HepG2 (cell line): ENCODE measurements around the gene CD300LB. TPM values are rescaled to one million over a fixed set of nuclear protein-coding genes. Genes with fewer than 3 reads are reported as not detected.

Experiments used
- ATAC-seq: fragments of 200-7000 bp; cut with Tn5 transposase; 3 replicates; pipeline ENCODE4 v1.9.1; 2020; ENCODE audit warnings: mild to moderate bottlenecking, moderate library complexity
- BruUV-seq: library from RNA; stranded (reverse); fragments of 400-500 nt; replicated peaks from 2 replicates; lab custom pipeline; 2021; lab: Mats Ljungman, UMichigan
- CTCF ChIA-PET: fragments of 300-600 bp; formaldehyde crosslinking; extraction: SDS; loops from one replicate; lab custom pipeline; 2021; ENCODE audit warnings: low total read pairs, inconsistent platforms, low intra/inter-chr PET ratio; lab: Yijun Ruan, JAX
- POLR2A ChIA-PET: fragments of 350-600 bp; sonication (Branson Sonifier 250); formaldehyde crosslinking; loops from one replicate; lab custom pipeline; 2020; ENCODE audit warnings: antibody characterized with exemption, inconsistent platforms; lab: Yijun Ruan, JAX
- DNase-seq: peaks from one replicate; pipeline ENCODE4 v3.0.0-alpha.2; 2015; ENCODE audit warnings: low spot score
- FAIRE-seq: peaks from 3 replicates; lab custom pipeline; 2011; peaks lifted over from hg19 to GRCh38; lab: Jason Lieb, UNC
- H2AFZ ChIP-seq: one replicate; pipeline ENCODE4 v1.6.1; 2011; ENCODE audit warnings: low read length, inconsistent platforms
- H3K27ac ChIP-seq: fragments of 300-600 bp; 3 replicates; pipeline ENCODE4 v1.8.0; 2011; ENCODE audit warnings: mixed run types, mild to moderate bottlenecking, mixed read lengths, low read length, inconsistent platforms; ENCODE audit not compliant: insufficient read depth; ENCODE audit errors: extremely low read length
- H3K27me3 ChIP-seq, 2 experiments: fragments of 200-600 bp in 1 of 2; 2 replicates in 1 of 2; 3 replicates in 1 of 2; pipeline versions ENCODE4 v1.6.0 to v1.8.0; 2011; ENCODE audit warnings: low read length in 2 of 2, mild to moderate bottlenecking in 2 of 2, moderate library complexity in 2 of 2, inconsistent platforms in 1 of 2; ENCODE audit not compliant: insufficient read depth in 2 of 2, control insufficient read depth in 1 of 2
- H3K36me3 ChIP-seq, 2 experiments: fragments of 200-600 bp in 1 of 2; replicated peaks in 1 of 2; 2 replicates in 1 of 2; 3 replicates in 1 of 2; pipeline versions ENCODE4 v1.5.1 to v1.8.0; 2011; ENCODE audit warnings: low read length in 2 of 2, inconsistent platforms in 1 of 2; ENCODE audit not compliant: insufficient read depth in 2 of 2, control insufficient read depth in 1 of 2
- H3K4me1 ChIP-seq: 2 replicates; pipeline ENCODE4 v1.5.1; 2012; ENCODE audit warnings: low read length, inconsistent platforms; ENCODE audit not compliant: insufficient read depth
- H3K4me2 ChIP-seq: 2 replicates; pipeline ENCODE4 v1.6.0; 2011; ENCODE audit warnings: low read depth, low read length, inconsistent platforms
- H3K4me3 ChIP-seq, 3 experiments: fragments of 200-600 bp in 1 of 3; sonication (generic), shearing (Covaris generic) in 1 of 3; replicated peaks in 1 of 3; 2 replicates each; pipeline ENCODE4 v1.5.1; 2011 to 2016; ENCODE audit warnings: low read length in 3 of 3, inconsistent platforms in 2 of 3, low read depth in 2 of 3, mild to moderate bottlenecking in 2 of 3, control low read depth in 1 of 3, mixed read lengths in 1 of 3; ENCODE audit not compliant: insufficient read depth in 1 of 3
- H3K79me2 ChIP-seq: one replicate; pipeline ENCODE4 v1.6.1; 2011; ENCODE audit warnings: low read length, inconsistent platforms; ENCODE audit not compliant: insufficient read depth
- H3K9ac ChIP-seq: 2 replicates; pipeline ENCODE4 v1.6.0; 2011; ENCODE audit warnings: mild to moderate bottlenecking, low read depth, low read length, inconsistent platforms; ENCODE audit not compliant: insufficient read depth
- H3K9me3 ChIP-seq: 2 replicates; pipeline ENCODE4 v1.5.1; 2012; ENCODE audit warnings: mild to moderate bottlenecking, low read length
- H4K20me1 ChIP-seq: 2 replicates; pipeline ENCODE4 v1.6.0; 2011; ENCODE audit warnings: inconsistent platforms, mild to moderate bottlenecking, low read length, moderate library complexity; ENCODE audit not compliant: insufficient read depth
- IKZF5 ChIP-seq: IDR thresholded peaks from 2 replicates; pipeline ENCODE4 v1.6.1; 2018; ENCODE audit warnings: missing genetic modification reagents, mild to moderate bottlenecking, missing compliant biosample characterization
- MIER2 ChIP-seq: IDR thresholded peaks from 2 replicates; pipeline ENCODE4 v1.6.1; 2016; ENCODE audit warnings: missing biosample characterization, missing genetic modification reagents
- NR2F6 ChIP-seq, 2 experiments: IDR thresholded peaks; 2 replicates each; pipeline ENCODE4 v1.6.1; 2016; ENCODE audit warnings: antibody characterized with exemption in 1 of 2, mild to moderate bottlenecking in 1 of 2
- SMAD9 ChIP-seq: sonication (generic); formaldehyde crosslinking; IDR thresholded peaks from 2 replicates; pipeline ENCODE4 v1.5.1; 2020; ENCODE audit warnings: mild to moderate bottlenecking, missing genetic modification reagents
- ZBTB1 ChIP-seq: sonication (generic); formaldehyde crosslinking; IDR thresholded peaks from 2 replicates; pipeline ENCODE4 v1.4.0; 2020; ENCODE audit warnings: missing genetic modification reagents, borderline replicate concordance
- ZFP36L2 ChIP-seq: sonication (generic); formaldehyde crosslinking; IDR thresholded peaks from 2 replicates; pipeline ENCODE4 v1.4.0; 2020; ENCODE audit warnings: missing genetic modification reagents
- ZNF124 ChIP-seq: sonication (generic); formaldehyde crosslinking; IDR thresholded peaks from 2 replicates; pipeline ENCODE4 v1.4.0; 2020; ENCODE audit warnings: missing genetic modification reagents
- ZNF251 ChIP-seq: sonication (generic); formaldehyde crosslinking; IDR thresholded peaks from 2 replicates; pipeline ENCODE4 v1.9.0; 2021; ENCODE audit warnings: mild to moderate bottlenecking, missing genetic modification reagents
- WGBS: methylation state at CpG from one replicate; pipeline ENCODE4 v1.1.6; 2017; ENCODE audit warnings: low lambda C conversion rate; 5-methylcytosine and 5-hydroxymethylcytosine counted together
- in situ Hi-C: cut with HindIII; loops from 2 replicates; pipeline ENCODE4 v1.10.0; 2017; ENCODE audit warnings: low pct_unique_long_range_greater_than_20kb; ENCODE audit not compliant: extremely low pct_ligation_motif_present
- intact Hi-C: fragments of 100-400 bp; cut with micrococcal nuclease; formaldehyde crosslinking; loops from one replicate; pipeline ENCODE4 v1.10.0; 2022; ENCODE audit not compliant: unreplicated experiment
- polyA plus RNA-seq, 8 experiments: library from polyadenylated mRNA; depleted of rRNA in 3 of 8; stranded (reverse) in 7 of 8; unstranded in 1 of 8; fragments of >200 nt; fragmentation: Illumina TruSeq in 4 of 8; extraction: Trizol in 4 of 8; gene quantifications; 2 replicates each; pipeline versions ENCODE4 v1.2.1 to v1.2.3, GENCODE V29; 2011 to 2016; ENCODE audit warnings: low read depth in 4 of 8, missing spikeins in 1 of 8, mixed read lengths in 1 of 8; ENCODE audit not compliant: insufficient read depth in 1 of 8
- total RNA-seq, 5 experiments: library from RNA; depleted of rRNA; stranded (reverse); fragments of >200 nt; fragmentation: Illumina TruSeq; extraction: Trizol; gene quantifications; 2 replicates each; pipeline ENCODE4 v1.2.3, GENCODE V29; 2016; ENCODE audit warnings: low read depth in 1 of 5
- TF ChIP-seq, protein P1 (sequence below): sonication (generic); formaldehyde crosslinking; IDR thresholded peaks from 2 replicates; pipeline ENCODE4 v1.8.1; 2023; ENCODE audit warnings: mild to moderate bottlenecking, missing genetic modification reagents
- TF ChIP-seq, protein P2 (sequence below): sonication (generic); formaldehyde crosslinking; IDR thresholded peaks from 2 replicates; pipeline ENCODE4 v1.4.0; 2020; ENCODE audit warnings: missing genetic modification reagents
- TF ChIP-seq, protein P3 (sequence below): sonication (generic); formaldehyde crosslinking; IDR thresholded peaks from 2 replicates; pipeline ENCODE4 v1.5.0; 2020; ENCODE audit warnings: mild to moderate bottlenecking, missing genetic modification reagents, borderline replicate concordance
- TF ChIP-seq, protein P4 (sequence below): sonication (generic); formaldehyde crosslinking; IDR thresholded peaks from 2 replicates; pipeline ENCODE4 v1.4.0; 2020; ENCODE audit warnings: missing genetic modification reagents, borderline replicate concordance

Gene CD300LB
- total and polyA plus RNA-seq, 2 of the 13 experiments (the other 11 are each of a cell fraction or from before 2014, with no cell fraction given) = not detected

DNA sequence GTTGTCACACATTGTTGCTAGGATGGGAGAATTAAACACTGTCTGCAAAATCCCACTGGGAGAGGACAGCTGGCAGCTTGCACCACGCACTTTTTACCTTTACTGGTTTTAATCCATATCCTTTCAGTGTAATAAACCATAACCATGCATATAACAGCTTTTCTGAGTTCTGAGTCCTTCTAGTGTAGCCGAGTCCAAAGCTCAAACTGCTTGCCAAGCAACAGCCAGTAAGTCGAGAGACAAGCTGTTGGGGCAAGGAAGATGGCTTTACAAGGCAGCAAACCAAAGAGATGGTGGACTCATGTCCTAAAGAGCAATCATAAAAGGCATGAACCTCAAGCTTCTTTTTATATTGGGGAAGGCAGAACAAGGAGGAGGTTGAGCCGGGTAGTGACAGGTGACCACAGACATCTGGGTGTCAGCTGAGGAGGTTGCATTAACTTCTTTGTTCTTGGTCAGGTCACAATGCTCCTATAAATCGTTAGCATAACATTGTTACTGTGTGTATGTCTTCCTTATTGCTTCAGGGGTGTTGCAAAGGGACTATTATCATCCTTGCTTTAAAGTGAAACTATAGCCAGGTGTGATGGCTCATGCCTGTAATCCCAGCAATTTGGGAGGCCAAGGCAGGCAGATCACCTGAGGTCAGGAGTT is 43.3 kb upstream of the CD300LB start:
- no TSS peak for BruUV-seq
- no peak overlapping the region for H2AFZ ChIP-seq
- no peak overlapping the region for H3K4me2 ChIP-seq
- no peak for TF ChIP-seq IKZF5 (CRISPR knock-in tag)
- TF ChIP-seq ZBTB1 (CRISPR knock-in tag) = no peak
- no peak for TF ChIP-seq ZNF124 (CRISPR knock-in tag)
- TF ChIP-seq, protein P1, sequence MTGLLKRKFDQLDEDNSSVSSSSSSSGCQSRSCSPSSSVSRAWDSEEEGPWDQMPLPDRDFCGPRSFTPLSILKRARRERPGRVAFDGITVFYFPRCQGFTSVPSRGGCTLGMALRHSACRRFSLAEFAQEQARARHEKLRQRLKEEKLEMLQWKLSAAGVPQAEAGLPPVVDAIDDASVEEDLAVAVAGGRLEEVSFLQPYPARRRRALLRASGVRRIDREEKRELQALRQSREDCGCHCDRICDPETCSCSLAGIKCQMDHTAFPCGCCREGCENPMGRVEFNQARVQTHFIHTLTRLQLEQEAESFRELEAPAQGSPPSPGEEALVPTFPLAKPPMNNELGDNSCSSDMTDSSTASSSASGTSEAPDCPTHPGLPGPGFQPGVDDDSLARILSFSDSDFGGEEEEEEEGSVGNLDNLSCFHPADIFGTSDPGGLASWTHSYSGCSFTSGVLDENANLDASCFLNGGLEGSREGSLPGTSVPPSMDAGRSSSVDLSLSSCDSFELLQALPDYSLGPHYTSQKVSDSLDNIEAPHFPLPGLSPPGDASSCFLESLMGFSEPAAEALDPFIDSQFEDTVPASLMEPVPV (CRISPR knock-in tag) = no peak
- TF ChIP-seq NR2F6 (IDR thresholded peaks at IDR 0.05) = no peak
- TF ChIP-seq NR2F6 (CRISPR knock-in tag; IDR thresholded peaks at IDR 0.05) = no peak
- TF ChIP-seq, protein P2, sequence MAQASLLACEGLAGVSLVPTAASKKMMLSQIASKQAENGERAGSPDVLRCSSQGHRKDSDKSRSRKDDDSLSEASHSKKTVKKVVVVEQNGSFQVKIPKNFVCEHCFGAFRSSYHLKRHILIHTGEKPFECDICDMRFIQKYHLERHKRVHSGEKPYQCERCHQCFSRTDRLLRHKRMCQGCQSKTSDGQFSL (CRISPR knock-in tag) = no peak
- TF ChIP-seq ZNF251 (CRISPR knock-in tag) = no peak
- no peak for TF ChIP-seq SMAD9
- no peak for TF ChIP-seq ZFP36L2 (CRISPR knock-in tag)
- no peak for TF ChIP-seq MIER2
- TF ChIP-seq, protein P3, sequence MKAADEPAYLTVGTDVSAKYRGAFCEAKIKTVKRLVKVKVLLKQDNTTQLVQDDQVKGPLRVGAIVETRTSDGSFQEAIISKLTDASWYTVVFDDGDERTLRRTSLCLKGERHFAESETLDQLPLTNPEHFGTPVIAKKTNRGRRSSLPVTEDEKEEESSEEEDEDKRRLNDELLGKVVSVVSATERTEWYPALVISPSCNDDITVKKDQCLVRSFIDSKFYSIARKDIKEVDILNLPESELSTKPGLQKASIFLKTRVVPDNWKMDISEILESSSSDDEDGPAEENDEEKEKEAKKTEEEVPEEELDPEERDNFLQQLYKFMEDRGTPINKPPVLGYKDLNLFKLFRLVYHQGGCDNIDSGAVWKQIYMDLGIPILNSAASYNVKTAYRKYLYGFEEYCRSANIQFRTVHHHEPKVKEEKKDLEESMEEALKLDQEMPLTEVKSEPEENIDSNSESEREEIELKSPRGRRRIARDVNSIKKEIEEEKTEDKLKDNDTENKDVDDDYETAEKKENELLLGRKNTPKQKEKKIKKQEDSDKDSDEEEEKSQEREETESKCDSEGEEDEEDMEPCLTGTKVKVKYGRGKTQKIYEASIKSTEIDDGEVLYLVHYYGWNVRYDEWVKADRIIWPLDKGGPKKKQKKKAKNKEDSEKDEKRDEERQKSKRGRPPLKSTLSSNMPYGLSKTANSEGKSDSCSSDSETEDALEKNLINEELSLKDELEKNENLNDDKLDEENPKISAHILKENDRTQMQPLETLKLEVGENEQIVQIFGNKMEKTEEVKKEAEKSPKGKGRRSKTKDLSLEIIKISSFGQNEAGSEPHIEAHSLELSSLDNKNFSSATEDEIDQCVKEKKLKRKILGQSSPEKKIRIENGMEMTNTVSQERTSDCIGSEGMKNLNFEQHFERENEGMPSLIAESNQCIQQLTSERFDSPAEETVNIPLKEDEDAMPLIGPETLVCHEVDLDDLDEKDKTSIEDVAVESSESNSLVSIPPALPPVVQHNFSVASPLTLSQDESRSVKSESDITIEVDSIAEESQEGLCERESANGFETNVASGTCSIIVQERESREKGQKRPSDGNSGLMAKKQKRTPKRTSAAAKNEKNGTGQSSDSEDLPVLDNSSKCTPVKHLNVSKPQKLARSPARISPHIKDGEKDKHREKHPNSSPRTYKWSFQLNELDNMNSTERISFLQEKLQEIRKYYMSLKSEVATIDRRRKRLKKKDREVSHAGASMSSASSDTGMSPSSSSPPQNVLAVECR (CRISPR knock-in tag) = no peak
- TF ChIP-seq, protein P4, sequence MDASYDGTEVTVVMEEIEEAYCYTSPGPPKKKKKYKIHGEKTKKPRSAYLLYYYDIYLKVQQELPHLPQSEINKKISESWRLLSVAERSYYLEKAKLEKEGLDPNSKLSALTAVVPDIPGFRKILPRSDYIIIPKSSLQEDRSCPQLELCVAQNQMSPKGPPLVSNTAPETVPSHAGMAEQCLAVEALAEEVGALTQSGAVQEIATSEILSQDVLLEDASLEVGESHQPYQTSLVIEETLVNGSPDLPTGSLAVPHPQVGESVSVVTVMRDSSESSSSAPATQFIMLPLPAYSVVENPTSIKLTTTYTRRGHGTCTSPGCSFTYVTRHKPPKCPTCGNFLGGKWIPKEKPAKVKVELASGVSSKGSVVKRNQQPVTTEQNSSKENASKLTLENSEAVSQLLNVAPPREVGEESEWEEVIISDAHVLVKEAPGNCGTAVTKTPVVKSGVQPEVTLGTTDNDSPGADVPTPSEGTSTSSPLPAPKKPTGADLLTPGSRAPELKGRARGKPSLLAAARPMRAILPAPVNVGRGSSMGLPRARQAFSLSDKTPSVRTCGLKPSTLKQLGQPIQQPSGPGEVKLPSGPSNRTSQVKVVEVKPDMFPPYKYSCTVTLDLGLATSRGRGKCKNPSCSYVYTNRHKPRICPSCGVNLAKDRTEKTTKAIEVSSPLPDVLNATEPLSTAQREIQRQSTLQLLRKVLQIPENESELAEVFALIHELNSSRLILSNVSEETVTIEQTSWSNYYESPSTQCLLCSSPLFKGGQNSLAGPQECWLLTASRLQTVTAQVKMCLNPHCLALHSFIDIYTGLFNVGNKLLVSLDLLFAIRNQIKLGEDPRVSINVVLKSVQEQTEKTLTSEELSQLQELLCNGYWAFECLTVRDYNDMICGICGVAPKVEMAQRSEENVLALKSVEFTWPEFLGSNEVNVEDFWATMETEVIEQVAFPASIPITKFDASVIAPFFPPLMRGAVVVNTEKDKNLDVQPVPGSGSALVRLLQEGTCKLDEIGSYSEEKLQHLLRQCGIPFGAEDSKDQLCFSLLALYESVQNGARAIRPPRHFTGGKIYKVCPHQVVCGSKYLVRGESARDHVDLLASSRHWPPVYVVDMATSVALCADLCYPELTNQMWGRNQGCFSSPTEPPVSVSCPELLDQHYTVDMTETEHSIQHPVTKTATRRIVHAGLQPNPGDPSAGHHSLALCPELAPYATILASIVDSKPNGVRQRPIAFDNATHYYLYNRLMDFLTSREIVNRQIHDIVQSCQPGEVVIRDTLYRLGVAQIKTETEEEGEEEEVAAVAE (CRISPR knock-in tag) = no peak

More for the DNA sequence above, 43.3 kb upstream of the CD300LB start:
- WGBS = 0% methylated on average over 5 of the region's 5 CpGs
- ATAC-seq = no peak
- in situ Hi-C loops (no loop called here), intact Hi-C loops (no loop called here)
- no peak overlapping the region for H3K27ac ChIP-seq
- no peaks in the 10 kb centered on the region for H3K9me3 ChIP-seq
- no peaks in the 10 kb centered on the region for H3K36me3 ChIP-seq
- POLR2A ChIA-PET = no interaction called here
- no peaks in the 10 kb centered on the region for H4K20me1 ChIP-seq
- CTCF ChIA-PET = no interaction called here
- DNase-seq = no peak
- H3K79me2 ChIP-seq = no peaks in the 10 kb centered on the region
- no peak overlapping the region for H3K4me3 ChIP-seq
- H3K27me3 ChIP-seq = peaks cover 1 to 29% of the 10 kb centered on the region in 2 experiments; a peak in 4 of 5 replicates
- no peak overlapping the region for H3K9ac ChIP-seq
- no peak for FAIRE-seq
- no peaks in the 10 kb centered on the region for H3K4me1 ChIP-seq
